ENCODE measurements around the gene BAIAP2L2.

- TF ChIP-seq REST (IDR thresholded peaks at IDR 0.05) (no peak), RFX5 (IDR thresholded peaks at IDR 0.05) (no peak), BCL3 (IDR thresholded peaks at IDR 0.05) (no peak), CTCF (IDR thresholded peaks at IDR 0.05) (no peak), POLR2A (IDR thresholded peaks at IDR 0.05; ENCODE audit: low read length) (no peak), NR3C1 (IDR thresholded peaks at IDR 0.05) (no peak), USF2 (IDR thresholded peaks at IDR 0.05) (no peak), CBX2 (IDR thresholded peaks at IDR 0.05; ENCODE audit: borderline replicate concordance, low read depth) (no peak), RAD21 (conservative IDR thresholded peaks at IDR 0.05 in 1 of 2, IDR thresholded peaks at IDR 0.05 in 1 of 2) (no peak), MYC (IDR thresholded peaks at IDR 0.05; ENCODE audit: borderline replicate concordance, low read length) (no peak), EHF (CRISPR knock-in tag; IDR thresholded peaks at IDR 0.05) (no peak), KDM1A (IDR thresholded peaks at IDR 0.05; ENCODE audit: low read depth) (no peak), ZNF302 (CRISPR knock-in tag; IDR thresholded peaks at IDR 0.05) (no peak)
Measured at GRCh38 chr22:38107692-38108515, 2.6 kb downstream of the BAIAP2L2 start.

Data from A549 (cell line).